DMS79 treated with DMSO at 0.1 percent for 48 hours (cell line): Measurements from ENCODE around the gene IGFALS.

Experiments
- DNase-seq: peaks from one replicate; lab custom pipeline; 2025; lab: John Stamatoyannopoulos, UW

IGFALS gene

DNA sequence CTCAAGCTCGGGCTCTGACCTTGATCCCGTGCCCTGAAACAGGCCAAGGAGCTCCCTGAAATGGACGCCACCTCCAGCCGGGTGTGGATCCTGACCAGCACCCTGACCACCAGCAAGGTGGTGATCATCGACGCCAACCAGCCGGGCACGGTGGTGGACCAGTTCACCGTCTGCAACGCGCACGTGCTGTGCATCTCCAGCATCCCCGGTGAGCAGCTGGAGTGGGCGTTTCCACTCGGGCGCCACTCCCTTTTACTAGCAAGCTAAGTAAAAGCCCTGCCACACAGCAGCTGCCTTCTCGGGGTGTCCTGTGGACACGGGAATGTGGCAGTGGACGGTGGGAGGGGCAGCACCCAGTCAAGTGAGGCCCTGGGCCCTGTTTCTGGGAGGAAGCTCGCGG lies 28.5 kb downstream of the IGFALS start:
- no peak for DNase-seq

DNA sequence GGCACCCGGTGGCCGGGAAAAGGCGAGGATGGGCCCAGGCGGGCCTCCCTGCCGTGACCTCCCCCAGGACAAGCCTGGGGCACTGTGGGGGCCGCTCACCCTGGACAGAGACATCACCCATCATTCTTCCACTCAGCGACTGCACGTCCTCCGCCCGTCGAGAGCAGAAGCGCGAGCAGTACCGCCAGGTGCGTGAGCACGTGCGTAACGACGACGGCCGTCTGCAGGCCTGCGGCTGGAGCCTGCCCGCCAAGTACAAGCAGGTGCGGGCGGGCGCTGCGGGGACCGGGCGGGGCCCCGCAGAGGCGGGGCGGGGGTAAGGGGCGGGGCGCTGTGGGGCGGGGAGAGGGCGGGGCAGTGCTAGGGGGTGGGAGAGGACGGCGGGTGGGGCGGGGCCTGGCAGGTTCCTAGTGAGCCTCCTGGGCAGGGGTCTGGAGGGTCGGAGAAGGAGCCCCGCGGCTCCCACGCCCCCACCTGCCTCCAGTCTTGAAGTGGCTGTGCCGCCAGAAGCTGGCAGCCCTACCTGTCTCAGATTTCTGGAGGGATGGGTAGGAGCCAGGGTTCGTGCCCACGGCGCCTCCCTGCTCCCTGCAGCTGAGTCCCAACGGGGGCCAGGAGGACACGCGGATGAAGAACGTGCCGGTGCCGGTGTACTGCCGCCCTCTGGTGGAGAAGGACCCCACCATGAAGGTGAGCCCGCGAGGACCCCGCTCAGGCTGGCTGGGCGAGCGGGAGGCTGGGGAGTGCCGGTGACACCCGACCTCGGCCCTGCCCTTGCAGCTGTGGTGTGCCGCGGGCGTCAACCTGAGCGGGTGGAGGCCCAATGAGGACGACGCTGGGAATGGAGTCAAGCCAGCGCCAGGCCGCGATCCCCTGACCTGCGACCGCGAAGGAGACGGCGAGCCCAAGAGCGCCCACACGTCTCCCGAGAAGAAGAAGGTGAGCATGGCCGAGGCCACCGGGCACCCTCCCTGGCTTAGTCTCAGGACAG lies 29.7 kb downstream of the IGFALS start:
- DNase-seq, result no peak

DNA sequence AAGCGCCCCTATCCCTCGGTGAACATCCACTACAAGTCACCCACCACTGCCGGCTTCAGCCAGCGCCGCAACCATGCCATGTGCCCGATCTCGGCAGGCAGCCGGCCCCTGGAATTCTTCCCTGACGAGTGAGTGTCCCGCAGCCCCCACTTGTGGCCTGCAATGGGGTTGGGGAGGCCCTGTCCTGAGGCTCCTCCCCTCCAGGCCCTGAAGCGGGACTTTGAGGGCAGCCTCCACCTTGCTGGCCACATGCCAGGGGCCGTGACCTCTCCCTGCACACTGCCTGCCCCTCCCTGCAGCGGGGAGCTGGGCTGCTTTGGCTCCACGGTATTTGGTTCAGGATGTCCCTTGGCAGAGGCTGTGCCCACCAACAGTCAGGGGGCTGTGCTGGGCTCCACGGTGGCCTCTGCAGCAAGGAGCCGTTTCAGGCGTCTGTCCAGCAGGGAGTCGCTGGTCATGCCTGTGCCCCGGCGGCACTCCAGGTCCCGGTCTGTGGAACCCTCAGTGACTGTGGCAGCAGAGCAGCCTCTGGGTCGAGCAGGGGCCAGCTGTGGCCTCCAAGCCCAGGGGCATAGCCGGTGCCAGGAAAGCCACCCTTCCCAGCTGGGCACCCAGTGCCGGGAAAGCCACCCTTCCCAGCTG lies 30.5 kb downstream of the IGFALS start:
- DNase-seq, result no peak

DNA sequence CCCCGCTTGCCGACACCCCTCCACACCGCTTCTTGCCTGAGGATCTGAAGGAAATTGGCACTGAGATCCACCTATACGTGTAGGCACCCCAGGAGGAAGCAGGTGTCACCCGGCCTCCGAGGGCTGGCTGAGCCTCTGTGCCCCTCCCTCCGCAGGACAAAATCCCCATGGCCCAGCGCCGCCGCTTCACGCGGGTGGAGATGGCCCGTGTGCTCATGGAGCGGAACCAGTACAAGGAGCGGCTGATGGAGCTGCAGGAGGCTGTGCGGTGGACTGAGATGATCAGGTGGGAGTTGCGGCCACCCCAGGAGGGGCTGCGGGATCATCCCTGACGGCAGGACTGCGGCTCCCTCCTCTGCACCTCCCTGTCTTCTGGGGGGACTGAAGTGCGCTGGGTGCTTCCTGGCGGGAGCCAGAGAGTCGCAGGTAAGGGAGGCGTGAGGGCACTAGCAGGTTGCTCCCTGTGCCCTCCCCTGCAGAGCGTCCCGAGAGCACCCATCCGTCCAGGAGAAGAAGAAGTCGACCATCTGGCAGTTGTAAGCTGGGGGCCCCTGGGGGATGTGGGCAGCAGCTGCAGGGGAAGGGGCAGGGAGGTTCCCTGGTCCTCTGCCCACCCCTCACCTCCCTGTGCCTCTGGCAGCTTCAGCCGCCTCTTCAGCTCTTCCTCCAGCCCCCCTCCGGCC lies 31.2 kb downstream of the IGFALS start:
- DNase-seq, result no peak

DNA sequence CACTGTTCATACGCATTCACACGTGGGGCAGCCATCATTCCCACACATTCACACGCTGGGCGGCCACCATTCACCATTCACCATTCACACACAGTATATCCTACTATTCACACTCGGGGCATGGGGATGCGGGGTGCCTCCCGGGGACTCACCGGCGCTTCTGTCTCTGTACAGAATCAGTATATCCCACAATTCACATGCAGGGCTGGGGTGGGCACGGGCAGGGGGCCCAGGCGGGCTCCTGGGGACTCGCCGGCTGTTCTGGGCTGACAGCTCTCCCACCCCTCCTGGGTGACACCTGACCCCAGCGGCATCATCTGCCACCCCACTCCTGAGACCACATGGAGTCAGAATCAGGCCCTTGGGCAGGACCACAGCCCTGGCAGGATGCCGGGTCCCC lies 31.8 kb downstream of the IGFALS start:
- DNase-seq, result no peak

DNA sequence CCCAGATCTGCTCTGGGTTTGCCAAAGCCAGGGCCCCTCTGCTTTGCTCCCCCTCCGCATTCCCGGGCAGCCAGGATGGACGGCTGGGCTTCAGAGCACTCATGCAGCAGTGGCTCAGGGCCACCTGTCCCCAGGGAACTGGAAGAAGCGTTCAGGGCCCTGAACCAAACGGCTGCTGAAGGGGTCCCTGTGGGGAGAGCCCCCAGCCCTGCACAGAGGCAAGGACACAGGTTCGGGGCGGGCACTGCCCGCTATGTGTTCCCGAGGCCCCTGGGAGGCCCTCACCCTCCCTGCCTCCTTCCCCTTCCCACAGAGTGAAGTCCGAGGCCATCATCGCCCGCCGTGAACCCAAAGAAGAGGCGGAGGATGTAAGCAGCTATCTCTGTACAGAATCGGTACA lies 32.6 kb downstream of the IGFALS start:
- DNase-seq, result no peak

DNA sequence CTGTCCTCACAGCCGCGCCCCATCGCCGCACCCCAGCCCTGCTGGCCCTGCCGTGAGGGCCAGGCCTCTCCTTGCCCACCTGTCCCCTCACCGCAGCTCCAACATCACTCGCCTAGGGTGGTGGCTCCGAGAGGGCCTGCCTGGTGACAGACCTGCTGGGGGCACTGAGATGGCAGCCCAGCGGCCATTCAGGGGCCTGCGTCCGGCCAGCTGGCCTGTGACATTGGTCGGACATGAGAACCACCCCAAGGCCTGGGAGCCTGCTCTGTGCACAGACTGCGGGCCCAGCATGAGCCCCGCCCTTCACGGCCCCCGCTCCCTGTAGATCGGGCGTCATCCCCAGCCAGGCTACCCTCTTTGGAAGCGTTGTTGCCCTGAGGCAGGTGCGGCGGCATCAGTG lies 34.0 kb downstream of the IGFALS start:
- DNase-seq, result no peak

DNA sequence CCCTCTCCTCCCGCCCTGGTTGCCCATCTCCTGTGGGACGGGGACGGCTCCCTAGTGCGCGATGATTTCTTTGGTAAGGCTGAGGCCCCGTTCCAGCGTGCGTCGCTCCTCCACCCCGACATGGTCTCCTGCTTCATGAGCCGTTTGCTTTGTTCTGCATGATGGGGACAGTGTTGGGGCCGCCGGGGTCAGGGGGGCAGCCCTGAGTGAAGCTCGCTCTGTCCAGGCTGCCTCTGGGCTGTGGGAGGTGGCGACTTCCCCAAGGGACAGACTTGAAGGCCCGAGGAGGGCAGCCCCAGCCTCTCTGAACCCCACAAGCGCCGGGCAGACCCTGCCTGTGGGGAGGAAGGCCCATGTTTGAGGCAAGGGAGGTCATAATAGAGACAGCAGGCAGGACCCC lies 34.6 kb downstream of the IGFALS start:
- DNase-seq, result no peak

DNA sequence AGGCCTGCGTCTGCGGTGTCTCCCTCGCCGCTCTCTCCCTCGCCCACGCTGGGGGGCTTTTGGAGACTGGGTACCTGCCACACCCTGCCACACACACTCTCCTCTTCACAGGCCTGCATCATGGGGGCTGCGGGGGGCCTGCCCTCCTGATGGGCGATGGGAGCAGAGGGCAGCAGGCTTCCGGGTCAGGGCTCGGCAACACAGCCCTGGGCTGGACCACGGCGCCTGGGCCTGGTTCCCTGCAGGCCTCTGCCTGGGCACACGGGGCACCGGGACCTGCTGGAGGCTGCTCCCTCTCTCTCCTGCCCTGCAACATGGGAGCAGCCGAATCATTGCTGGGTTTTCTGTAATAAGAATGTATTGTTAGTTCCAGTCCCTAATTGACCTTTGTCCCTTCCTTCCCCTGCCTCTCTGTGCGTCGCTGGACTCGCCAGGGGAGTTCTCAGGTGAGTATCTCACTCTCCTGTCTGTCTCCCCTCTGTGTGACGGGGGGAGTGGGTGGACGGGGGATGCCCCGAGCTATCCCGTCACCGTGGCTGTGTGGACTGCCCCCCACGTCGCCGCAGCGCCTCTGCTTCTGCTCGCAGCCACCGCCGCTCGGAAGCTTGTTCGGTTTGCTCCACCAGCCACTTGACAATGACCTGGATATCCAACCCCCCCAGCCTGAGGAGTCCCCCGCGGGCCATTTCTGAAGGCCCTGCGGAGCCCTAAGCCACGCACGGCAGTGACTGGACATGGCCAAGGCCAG lies 35.6 kb downstream of the IGFALS start:
- DNase-seq, result no peak

DNA sequence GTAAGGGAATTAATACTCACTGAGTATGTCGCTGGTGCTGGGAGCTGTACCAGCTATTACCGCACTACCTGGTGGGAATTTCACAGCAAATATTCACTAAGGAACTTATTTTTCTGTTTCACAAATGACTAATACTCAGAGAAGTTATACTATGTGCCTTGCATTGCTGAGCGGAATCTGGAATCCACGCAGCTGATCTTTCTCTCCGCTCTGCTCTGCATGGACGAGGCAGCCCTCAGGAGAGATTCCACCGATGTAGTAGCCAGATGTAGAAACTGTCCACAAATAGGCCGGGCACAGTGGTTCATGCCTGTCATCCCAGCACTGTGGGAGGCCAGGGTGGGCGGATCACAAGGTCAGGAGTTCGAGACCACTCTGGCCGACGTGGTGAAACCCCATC lies 39.3 kb downstream of the IGFALS start:
- DNase-seq, result no peak

DNA sequence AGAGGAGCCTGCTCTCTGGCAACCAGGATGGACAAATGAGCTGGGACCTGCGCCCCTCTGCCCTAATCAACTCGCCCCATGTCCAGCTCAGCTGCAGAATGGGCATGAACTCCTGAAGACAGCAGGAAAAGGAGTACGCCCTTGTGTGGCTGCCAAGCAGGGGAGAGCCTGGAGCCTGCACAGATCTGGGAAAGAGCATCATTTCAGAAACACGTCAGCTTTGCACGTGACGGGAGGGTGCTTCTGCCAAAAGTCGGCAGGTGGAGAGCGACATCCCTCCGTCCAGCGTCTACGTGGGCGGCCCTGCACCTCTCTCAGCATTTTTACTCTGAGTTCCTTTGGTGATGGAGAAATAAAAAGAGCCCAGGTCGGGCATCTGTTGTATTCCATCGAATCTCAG lies 40.7 kb downstream of the IGFALS start:
- no peak for DNase-seq

DNA sequence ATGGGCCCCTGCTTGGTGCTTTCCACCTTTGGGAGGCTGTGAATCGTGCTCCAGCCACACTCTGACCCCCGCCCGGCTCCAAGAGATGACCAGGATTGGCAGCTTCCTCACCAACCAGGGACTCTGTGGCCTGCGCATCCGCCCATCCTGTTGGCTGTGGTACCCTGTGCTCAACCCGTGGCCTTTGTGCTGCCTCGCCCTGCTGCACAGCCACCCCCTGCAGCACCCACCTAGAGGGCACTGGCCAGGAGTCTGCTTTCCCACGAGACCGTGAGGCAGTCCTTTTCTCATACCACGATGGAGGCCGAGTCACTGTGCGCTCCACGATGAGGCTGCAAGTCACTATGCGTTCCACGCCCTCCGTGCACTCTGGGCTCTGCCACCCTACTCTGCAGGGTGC lies 41.6 kb downstream of the IGFALS start:
- no peak for DNase-seq

DNA sequence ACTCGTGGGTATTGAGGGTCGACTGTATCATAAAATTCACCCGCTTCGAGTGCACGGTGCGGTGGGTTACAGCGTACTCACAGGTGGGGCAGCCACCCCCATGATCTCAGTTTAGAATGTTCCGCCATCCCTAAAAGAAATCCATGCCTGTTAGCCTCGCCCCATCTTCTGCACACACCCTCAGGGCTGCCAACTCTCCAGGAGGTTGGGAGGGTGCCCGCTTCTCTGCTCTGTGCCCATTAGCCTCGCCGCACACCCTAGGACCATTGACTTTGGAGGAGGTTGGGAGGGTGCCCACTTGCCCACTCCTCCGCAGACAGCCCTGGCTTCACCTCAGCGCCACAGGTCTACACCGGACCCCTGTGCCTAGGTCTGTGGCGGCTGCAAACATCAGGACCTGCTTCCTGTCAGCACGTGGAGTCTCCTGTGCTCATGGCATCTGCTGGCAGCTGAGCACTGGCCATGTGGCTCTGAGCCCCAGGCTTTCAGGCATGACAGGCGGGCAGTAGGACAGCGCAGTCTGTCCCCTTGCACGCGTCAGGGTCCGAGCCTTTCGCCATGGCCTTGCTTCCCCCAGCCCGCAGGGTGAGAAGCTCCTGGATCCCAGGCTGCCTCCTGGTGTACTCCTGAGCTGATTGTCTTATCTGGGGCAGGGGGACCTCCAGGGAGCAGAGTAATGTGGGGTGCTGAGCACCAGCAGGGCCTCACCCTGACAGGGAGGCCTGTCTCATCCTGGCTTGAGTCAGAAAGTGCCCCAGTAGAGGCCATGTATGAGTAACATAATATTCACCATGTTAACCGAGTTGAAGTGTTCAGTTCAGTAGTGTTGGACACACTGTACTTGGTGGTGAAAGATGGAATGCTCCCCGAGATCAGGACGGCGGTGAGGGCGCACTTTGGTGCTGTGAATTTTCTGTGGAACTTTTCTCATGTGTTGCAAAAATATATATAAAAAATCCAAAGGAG lies 44.1 kb downstream of the IGFALS start:
- no peak for DNase-seq

DNA sequence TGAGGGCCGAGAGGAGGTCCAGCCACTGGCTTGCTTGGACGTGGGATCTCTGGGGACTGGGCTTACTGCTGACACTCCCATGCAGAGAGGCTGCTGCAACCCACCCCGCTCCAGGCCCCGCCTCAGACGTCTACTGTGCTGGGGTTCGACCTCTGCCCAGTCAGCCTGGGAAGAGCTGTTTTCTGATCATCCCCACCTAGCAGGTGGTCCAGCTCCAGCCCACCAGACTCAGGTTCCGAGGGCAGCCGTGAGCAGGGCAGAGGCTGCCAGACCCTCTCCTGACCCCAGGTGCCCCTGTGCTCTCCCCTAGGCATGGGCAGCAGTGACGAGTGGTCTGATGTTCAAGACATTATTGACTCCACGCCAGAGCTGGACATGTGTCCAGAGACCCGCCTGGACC lies 45.6 kb downstream of the IGFALS start:
- no peak for DNase-seq

DNA sequence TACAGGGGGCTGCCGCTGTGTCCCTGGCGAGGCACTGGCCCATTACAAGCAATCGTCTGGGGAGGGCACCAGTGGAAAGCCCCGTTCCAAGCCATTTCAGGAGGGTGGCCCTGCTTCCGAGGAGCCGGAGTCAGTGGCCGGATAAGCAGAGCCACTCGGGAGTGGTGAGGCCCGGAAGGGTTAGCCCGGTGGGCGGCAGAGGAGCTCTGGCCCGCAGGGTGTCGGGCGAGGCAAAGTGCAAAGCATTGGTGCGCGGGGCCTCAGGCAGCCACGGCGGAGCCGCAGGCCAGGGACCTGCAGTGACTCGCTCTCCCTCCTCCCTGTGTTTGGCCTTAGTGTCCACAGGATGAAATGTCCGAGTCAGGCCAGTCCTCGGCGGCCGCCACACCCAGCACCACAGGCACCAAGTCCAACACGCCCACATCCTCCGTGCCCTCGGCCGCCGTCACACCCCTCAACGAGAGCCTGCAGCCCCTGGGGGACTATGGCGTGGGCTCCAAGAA lies 46.8 kb downstream of the IGFALS start:
- DNase-seq, result no peak

DNA sequence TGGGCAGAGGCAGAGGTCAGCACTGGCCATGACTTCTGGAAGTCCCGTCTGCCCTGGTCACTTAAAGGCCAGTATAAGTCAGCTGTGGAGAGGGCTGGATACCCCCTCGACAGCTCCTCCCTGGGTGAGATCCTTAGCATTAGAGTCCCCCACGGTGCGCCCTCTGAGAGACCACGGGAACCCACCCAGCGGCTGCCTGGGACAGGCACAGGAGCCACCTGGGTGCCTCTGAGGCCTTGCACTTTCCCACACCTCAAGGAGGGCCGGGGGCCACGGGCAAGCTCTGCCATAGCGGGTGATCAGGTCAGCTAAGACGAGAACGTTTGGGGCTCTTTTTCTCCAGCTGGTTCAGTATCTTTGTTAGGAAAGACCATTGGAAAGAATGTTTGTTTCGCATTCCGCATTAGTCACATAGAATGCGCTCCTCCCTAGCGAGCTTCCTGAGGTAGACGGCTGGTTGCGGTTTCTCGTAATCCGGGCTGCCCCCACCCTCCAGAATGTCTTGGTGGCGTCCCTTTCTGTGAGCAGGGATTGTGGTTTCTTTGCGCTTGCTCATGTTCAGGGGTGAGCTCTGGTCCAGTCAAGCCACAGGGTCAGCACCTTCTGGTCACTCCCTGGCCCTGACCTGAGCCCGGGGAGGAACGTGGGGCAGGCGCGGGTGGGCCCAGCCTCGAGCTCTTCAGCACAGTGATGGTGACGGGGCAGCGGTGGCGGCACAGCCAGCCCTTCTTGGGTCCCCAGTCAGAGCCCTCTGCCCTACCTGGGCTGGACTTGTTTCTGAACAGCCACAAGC lies 47.4 kb downstream of the IGFALS start:
- no peak for DNase-seq

DNA sequence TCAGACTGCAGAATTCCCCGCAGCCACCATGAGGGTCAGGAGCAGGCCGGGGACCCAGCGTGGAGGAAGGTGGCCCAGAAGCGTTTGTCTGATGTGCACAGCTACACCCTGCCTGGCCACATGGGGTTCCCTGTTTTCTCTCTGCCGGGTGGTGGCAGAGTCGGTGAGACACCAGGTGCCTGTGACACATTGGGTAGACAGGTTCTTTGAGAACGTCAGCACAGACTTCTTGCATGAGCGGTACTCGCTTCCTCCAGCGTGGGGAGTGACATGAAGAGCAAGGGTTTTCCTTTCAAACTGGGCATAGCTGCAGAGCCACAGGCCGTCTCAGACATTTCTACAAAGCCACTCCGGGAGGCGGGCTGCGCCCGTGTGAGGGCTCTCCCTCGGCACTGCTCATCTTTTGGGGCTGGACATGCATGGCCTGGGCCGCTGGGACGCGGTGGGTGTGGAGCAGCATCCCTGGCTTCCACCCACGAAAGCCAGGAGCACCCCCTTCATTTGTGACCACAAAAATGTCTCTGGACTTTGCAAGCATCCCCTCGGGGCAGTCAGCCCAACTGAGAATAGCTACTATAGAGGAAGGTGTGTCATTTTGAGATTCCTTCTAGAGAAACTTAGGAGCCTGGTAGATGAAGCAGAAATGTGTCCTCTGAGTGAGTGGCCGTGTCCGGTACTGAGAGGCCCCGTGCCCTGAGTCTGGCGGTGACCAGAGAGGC lies 48.2 kb downstream of the IGFALS start:
- DNase-seq, result no peak

DNA sequence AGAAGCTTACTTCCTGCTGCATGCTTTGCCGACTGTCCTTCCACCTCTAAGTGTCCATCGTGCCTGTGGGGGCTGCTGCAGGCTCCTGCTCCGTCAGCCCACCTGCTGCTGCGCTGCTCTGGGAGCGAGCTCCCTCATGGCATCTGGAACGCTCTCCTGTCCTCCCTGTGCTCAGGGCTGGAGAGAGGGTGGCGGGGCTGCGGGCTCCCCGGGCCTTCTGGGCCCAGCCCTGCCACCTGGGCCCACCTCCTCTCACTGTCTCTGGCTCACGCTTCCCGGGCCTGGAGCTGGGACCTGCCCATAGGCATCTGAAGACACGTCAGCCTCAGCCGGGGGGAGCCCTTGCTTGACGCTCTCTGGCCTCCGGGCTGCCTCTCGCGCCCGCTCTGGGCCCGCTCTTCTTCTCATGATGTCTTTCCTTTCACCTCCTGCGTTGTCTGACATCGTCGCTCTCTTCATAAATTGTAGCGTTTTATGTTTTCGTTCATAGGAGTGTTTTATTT lies 49.1 kb downstream of the IGFALS start:
- no peak for DNase-seq
